IPS-15b (cell line): ENCODE measurements around the gene RNASE7.
A peak's percentile ranks its signal among the peaks of the same experiment; 100 is the strongest.

Experiments used
- H3K27me3 ChIP-seq: one replicate; pipeline ENCODE4 v1.6.1; 2013; ENCODE audit warnings: low read length; ENCODE audit not compliant: control insufficient read depth, insufficient read depth
- H3K36me3 ChIP-seq: one replicate; pipeline ENCODE4 v1.6.1; 2013; ENCODE audit warnings: low read length; ENCODE audit not compliant: control insufficient read depth, insufficient read depth
- H3K4me1 ChIP-seq: one replicate; pipeline ENCODE4 v1.6.1; 2013; ENCODE audit warnings: mild to moderate bottlenecking, low read length; ENCODE audit not compliant: control insufficient read depth, insufficient read depth
- H3K4me3 ChIP-seq: one replicate; pipeline ENCODE4 v1.5.1; 2013; ENCODE audit warnings: low read depth, low read length
- H3K9ac ChIP-seq: one replicate; pipeline ENCODE4 v1.6.1; 2013; ENCODE audit warnings: low read depth, mild to moderate bottlenecking, low read length
- H3K9me3 ChIP-seq: one replicate; pipeline ENCODE4 v1.6.1; 2013; ENCODE audit warnings: mild to moderate bottlenecking, low read length; ENCODE audit not compliant: control insufficient read depth, insufficient read depth

The RNASE7 gene

DNA sequence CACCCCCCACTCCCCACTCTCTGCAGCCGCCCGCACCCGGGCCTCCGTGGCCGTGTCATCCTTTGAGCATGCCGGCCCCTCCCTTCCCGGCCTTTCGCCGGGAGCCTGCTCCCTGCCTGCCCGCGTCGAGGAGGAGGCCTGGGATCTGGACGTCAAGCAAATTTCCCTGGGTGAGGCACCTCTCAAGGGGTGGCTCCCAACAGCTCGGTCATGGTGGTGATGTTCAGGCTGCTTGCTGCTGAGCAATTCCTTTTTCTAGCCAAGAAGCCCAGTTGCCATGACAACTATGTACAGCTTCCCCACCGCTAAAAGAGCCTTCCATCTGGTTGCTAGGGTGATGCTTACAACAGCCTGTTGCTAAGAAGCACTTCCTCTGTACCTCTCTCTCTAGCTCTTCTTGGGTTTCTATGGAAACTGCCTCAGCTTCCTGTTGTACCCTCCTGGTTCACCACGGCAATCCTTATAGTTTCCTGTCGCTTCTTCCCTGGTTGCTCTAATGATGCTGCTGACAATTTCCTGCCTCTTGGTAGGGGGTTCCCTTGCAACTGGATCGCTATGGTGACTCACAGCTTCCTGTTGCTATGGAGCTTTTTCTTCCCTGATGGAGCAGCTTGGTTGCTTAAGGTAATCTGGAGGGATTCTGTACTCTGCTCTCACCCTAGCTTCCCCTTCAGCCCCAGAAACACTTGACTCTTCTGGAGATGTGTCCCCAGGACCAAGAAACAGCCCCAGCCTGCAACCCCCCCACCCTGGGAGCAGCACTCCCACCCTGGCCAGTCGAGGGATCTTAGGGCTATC lies 45.3 kb downstream of the RNASE7 start:
- H3K4me1 ChIP-seq = peaks cover 3% of the 10 kb centered on the region
- no peak overlapping the region for H3K4me3 ChIP-seq
- H3K9ac ChIP-seq = no peak overlapping the region
- peaks cover 40% of the 10 kb centered on the region for H3K36me3 ChIP-seq
- no peaks in the 10 kb centered on the region for H3K27me3 ChIP-seq
- no peaks in the 10 kb centered on the region for H3K9me3 ChIP-seq

DNA sequence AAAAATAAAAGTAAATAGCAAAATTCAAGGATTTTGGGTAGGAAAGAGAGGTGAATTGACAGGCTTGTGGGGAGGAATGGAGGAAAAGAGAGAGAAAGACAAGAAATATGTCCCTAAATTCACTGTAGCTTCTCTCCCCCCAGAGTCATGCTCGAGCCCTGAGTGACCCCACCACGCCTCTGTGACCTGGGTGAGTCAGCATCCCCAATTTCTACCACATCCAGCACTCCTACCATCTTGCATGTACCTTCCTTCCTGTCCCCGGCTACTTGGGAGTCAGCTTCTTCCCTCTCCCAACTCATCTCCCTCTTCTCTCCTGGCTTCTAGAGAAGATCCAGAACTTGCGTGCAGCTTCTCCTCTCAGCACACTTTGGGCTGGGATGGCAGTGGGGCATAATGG lies 46.5 kb downstream of the RNASE7 start:
- no peaks in the 10 kb centered on the region for H3K9me3 ChIP-seq
- no peaks in the 10 kb centered on the region for H3K27me3 ChIP-seq
- no peak overlapping the region for H3K4me3 ChIP-seq
- peaks cover 12% of the 10 kb centered on the region for H3K4me1 ChIP-seq
- no peak overlapping the region for H3K9ac ChIP-seq
- peaks cover 43% of the 10 kb centered on the region for H3K36me3 ChIP-seq

DNA sequence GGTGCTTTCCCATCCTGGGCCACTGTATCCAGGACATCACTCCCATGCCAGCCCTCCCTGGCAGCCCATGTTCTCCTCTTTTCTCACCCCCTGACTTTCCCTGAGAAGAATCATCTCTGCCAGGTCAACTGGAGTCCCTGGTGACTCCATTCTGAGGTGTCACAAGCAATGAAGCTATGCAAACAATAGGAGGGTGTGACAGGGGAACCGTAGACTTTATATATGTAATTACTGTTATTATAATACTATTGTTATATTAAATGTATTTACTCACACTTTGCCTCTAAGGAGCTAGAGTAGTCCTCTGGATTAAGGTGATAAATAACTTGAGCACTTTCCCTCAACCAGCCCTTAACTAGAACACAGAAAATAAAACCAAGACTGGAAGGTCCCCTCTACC lies 47.1 kb downstream of the RNASE7 start:
- Histone ChIP-seq H3K9ac (no peak overlapping the region), H3K9me3 (no peaks in the 10 kb centered on the region), H3K36me3 (peaks cover 43% of the 10 kb centered on the region), H3K4me1 (peaks cover 15% of the 10 kb centered on the region), H3K27me3 (no peaks in the 10 kb centered on the region), H3K4me3 (no peak overlapping the region)

DNA sequence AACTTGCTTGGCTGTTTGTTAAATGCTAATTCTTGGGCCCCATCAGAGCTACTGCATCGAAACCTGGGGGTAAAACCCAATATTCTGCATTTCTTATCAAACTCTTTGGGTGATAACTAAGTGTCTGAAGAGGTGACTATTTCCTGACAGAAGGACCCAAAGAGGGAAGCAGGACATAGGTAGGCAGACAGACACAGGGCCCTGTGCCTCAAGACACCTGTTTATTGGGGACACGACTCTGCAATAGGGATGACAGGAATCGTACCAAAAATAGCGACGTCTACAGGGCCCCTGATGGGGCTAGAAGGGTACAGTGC lies 47.7 kb downstream of the RNASE7 start:
- Histone ChIP-seq H3K4me3 (no peak overlapping the region), H3K9ac (no peak overlapping the region), H3K9me3 (no peaks in the 10 kb centered on the region), H3K4me1 (peaks cover 17% of the 10 kb centered on the region), H3K36me3 (peaks cover 43% of the 10 kb centered on the region), H3K27me3 (no peaks in the 10 kb centered on the region)

DNA sequence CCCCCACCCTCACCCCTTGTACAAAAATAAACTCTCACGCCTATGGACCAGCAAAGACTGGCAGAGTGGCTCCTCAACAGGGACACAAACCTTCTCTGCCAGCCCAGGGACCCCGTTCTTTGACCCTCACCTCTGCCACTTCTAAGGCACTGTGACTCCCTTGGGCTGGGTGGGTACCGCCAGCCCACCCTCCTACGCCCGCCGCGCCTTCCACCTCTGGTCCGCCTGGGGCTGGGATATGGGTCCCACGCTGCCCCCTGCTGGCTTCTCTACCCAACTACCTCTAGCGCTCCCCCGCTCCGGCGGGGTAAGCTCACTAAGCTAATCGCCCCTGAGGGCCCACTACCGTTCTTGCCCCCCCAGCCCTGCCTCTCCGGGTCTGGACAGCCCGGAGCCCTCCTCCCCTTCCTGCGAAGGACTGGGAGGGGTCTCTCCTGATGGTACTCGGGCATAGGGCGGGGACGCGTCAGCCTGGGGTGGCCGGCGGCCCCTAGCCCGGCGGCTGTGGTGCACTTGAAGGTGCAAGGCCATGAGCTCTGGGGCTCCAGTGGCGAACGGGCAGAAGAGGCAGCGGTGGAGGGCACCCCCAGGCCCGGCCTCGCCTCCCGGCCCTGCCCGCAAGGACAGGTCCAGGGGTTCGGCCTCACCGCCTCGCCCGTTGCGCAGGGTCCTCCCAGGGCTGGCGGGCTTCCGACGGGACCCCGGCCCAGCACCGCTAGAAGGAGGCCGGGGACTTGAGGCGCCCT lies 48.2 kb downstream of the RNASE7 start:
- no peaks in the 10 kb centered on the region for H3K9me3 ChIP-seq
- no peak overlapping the region for H3K4me3 ChIP-seq
- peaks cover 40% of the 10 kb centered on the region for H3K36me3 ChIP-seq
- H3K27me3 ChIP-seq = no peaks in the 10 kb centered on the region
- no peak overlapping the region for H3K9ac ChIP-seq
- peaks cover 22% of the 10 kb centered on the region for H3K4me1 ChIP-seq

DNA sequence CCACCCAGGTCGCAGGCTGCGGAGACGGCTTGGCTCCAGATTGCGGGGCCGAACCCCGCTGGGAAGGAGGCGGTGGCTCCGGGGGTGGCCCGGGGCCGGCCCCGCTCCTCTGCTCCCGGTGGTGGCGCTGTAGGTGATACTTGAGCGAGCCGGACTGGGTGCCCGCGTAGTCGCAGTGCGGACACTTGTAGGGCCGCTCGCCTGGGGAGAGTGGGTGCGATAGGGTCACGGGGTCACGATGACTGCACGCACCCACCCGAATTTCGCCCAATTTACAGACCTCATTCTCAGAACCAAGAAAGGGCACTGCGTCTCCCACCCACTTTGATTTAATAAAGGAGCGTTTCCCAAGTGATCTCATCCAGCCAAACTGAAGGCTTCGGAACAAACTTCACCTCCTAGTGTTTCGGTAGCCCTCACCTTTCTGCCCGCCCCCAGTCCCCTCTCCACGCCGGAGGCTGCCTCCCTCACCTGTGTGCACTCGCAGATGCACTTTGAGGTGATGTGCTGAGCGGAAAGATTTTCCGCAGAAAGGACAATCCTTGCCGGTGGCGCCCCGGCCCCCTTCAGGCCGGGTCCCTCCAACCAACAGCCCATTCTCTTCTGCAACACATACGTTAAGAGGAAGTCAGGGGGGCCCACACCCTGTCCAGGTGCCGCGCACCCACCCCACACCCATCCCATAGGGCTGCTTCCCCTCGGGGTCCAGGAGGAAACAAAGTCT lies 48.9 kb downstream of the RNASE7 start:
- Histone ChIP-seq H3K4me3 (no peak overlapping the region), H3K9me3 (no peaks in the 10 kb centered on the region), H3K4me1 (peaks cover 28% of the 10 kb centered on the region), H3K9ac (no peak overlapping the region), H3K36me3 (peaks cover 36% of the 10 kb centered on the region), H3K27me3 (no peaks in the 10 kb centered on the region)

DNA sequence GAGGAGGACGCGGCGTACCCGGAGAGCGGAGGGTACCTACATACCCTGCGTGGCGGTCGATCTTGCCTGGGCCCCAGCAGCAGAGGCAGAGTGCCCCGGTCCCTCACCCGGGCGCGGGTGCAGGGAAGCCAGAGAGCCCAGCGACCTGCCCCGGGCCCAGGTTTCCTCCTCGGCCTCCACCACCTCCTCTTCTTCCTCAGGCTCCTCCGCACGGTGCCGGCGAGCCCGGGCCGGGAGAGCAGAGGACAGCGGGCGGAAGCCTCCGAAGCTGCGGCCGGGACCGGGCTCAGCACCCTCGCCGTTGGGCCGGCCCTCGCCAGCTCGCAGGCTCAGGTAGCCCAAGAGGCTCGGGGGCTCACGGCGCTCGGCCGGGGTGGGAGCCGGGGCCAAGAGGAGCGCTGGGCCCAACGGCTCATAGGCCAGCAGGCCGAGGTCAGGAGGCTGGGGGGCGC lies 49.7 kb downstream of the RNASE7 start:
- H3K4me1 ChIP-seq = peaks cover 36% of the 10 kb centered on the region
- H3K9me3 ChIP-seq = no peaks in the 10 kb centered on the region
- no peaks in the 10 kb centered on the region for H3K27me3 ChIP-seq
- peaks cover 34% of the 10 kb centered on the region for H3K36me3 ChIP-seq
- H3K9ac ChIP-seq = no peak overlapping the region
- H3K4me3 ChIP-seq = no peak overlapping the region

DNA sequence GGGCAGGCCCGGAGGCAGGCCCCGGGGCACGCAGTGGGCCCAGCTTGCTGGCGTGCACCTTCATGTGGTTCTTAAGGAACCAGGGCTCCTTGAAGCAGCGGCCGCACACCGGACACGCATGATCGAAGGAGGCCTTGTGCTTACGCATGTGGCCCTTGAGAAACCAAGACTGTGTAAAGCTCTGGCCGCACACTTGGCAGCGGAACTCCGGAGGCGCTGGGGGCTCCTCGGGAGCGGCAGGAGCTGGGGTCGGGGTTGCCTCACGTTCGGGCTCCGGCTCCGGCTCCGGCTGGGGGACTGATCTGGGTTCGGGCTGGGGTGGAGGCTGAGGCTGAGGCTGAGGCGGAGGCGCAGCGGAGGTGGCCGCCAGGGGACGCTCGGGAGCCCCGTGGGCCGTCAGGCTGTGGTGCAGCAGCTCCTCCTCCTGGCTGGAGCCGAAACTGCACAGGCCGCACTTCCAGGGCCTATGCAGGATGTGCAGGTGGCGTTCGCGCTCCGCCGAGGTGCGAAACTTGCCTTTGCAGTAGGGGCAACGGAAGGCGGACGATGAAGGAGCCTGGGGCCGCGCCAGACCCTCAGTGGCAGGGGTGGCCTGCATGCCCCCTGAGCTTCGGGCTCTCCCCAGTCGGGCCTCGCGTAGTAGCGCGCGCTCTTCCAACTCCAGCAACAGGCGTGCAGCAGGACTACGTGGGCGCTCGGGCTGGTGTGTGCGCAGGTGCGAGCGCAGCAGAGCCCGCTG lies 50.3 kb downstream of the RNASE7 start:
- Histone ChIP-seq H3K27me3 (no peaks in the 10 kb centered on the region), H3K4me1 (peaks cover 38% of the 10 kb centered on the region), H3K36me3 (peaks cover 33% of the 10 kb centered on the region), H3K9me3 (no peaks in the 10 kb centered on the region), H3K4me3 (peak overlapping the region; percentile 50), H3K9ac (no peak overlapping the region)

DNA sequence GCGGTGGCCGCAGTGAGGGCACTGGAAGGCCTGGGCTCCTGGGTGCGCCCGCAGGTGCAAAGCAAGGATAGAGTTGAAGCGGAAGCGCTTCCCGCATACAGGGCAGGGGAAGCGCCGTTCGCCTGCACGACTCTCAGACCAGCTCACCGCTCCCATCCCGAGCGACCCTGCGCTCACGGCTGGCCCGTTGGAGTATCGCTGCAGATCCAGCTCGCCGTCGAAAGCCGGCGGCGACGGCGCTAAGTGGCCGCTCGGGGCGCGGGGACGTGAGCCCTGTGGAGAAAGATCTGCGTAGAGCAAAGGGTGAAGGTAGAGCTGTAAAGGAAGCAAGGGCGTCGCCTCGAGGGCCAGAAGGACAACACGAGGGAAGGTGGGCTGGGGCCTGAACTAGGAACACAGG lies 50.9 kb downstream of the RNASE7 start:
- Histone ChIP-seq H3K36me3 (peaks cover 33% of the 10 kb centered on the region), H3K9ac (no peak overlapping the region), H3K27me3 (no peaks in the 10 kb centered on the region), H3K9me3 (no peaks in the 10 kb centered on the region), H3K4me1 (peaks cover 36% of the 10 kb centered on the region), H3K4me3 (peak overlapping the region; percentile 50)
